GM19043 (cell line): Measurements from ENCODE around the gene EIF4ENIF1.
"Not testable (repeated sequence)": the region's sequence is repeated elsewhere in the genome, so short reads cannot be mapped to it uniquely, and the experiment has no call there.

Experiments used
- ATAC-seq: cut with Tn5 transposase; IDR thresholded peaks from one replicate; pipeline ENCODE4 v1.9.1; 2021; ENCODE audit warnings: low read depth; ENCODE audit not compliant: unreplicated experiment

The EIF4ENIF1 gene

GRCh38 chr22:31445642-31446041, 44.0 kb downstream of the EIF4ENIF1 start:
- ATAC-seq = no peak

GRCh38 chr22:31443516-31443915, 46.1 kb downstream of the EIF4ENIF1 start:
- ATAC-seq = no peak

- no peak for ATAC-seq
These were observed 46.7 kb downstream of the EIF4ENIF1 start for GRCh38 chr22:31442768-31443489.

- no peak for ATAC-seq
These were observed 48.0 kb downstream of the EIF4ENIF1 start for GRCh38 chr22:31441652-31442051.

GRCh38 chr22:31440681-31441080, 49.0 kb downstream of the EIF4ENIF1 start:
- no peak for ATAC-seq

- no peak for ATAC-seq
These were observed 49.8 kb downstream of the EIF4ENIF1 start for GRCh38 chr22:31439808-31440207.

- no peak for ATAC-seq
These were observed 53.5 kb downstream of the EIF4ENIF1 start for GRCh38 chr22:31436132-31436531.

- no peak for ATAC-seq
These were observed 57.7 kb downstream of the EIF4ENIF1 start for GRCh38 chr22:31431950-31432349.

GRCh38 chr22:31425331-31426050, 64.2 kb downstream of the EIF4ENIF1 start:
- no peak for ATAC-seq

- not testable (repeated sequence) for ATAC-seq
These were observed 87.3 kb downstream of the EIF4ENIF1 start for GRCh38 chr22:31402350-31402749.

- no peak for ATAC-seq
These were observed 89.6 kb downstream of the EIF4ENIF1 start for GRCh38 chr22:31400023-31400397.

GRCh38 chr22:31399211-31400022, 90.2 kb downstream of the EIF4ENIF1 start, which contains the start of gene DRG1:
Gene DRG1, plus strand, starts transcription at chr22:31399604. Its CDS starts 80 bp downstream, at chr22:31399684.
- ATAC-seq = peak; percentile 91

GRCh38 chr22:31398231-31398630, 91.4 kb downstream of the EIF4ENIF1 start:
- no peak for ATAC-seq

GRCh38 chr22:31394326-31394725, 95.3 kb downstream of the EIF4ENIF1 start:
- no peak for ATAC-seq

GRCh38 chr22:31393893-31394292, 95.7 kb downstream of the EIF4ENIF1 start:
- ATAC-seq = no peak
